ENCODE results near the gene C6orf141. TPM values are rescaled to one million over a fixed set of nuclear protein-coding genes. Genes with fewer than 3 reads are reported as not detected.

C6orf141 gene
- total and polyA plus RNA-seq, 10 of the 15 experiments (the other 5 are each of a cell fraction or from before 2014, with no cell fraction given), result 0.05 to 0.19 TPM; not detected in 8

DNA sequence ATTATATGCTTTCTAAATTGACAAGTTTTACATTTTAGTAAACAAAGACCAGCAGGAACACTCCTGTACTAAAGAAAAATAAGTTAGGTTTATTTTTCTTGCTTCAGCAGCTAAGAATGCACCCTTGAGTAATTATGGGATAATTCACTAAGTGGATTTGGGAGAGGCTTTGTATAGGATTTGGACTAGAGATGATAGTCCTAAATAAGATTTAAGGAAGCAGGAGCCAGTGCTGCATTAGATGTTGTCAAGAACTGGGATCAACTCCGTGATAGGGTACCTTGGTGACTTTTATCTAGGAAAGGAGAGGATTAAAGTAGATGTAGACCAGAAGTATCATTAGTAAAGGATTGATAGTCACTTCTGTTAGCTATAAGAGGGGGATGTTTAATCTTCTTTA is 4.1 kb upstream of the C6orf141 start:
- Histone ChIP-seq H3K4me1 (ENCODE audit: control insufficient read depth, insufficient read depth, low read length) (no peaks in the 10 kb centered on the region; the same call in none of the 2 replicates), H3K4me2 (ENCODE audit: control insufficient read depth, insufficient read depth) (no peak overlapping the region), H3K27me3 (replicated peaks in 1 of 2; ENCODE audit: control insufficient read depth in 2 of 2, insufficient read depth in 2 of 2, low read length in 1 of 2) (no peaks in the 10 kb centered on the region; a peak in 1 of 4 replicates), H3K4me3 (no peak overlapping the region), H3K9ac (ENCODE audit: control insufficient read depth, insufficient read depth, low read length) (no peak overlapping the region), H3K9me3 (replicated peaks; ENCODE audit: control insufficient read depth, insufficient read depth, low read length) (no peaks in the 10 kb centered on the region), H2AFZ (ENCODE audit: control insufficient read depth, low read depth, low read length) (no peak overlapping the region), H4K20me1 (ENCODE audit: control insufficient read depth, insufficient read depth) (no peaks in the 10 kb centered on the region), H3K27ac (ENCODE audit: control insufficient read depth, insufficient read depth) (no peak overlapping the region), H3K79me2 (ENCODE audit: control insufficient read depth, insufficient read depth, low read length) (no peaks in the 10 kb centered on the region), H3K36me3 (ENCODE audit: control insufficient read depth in 2 of 2, insufficient read depth in 2 of 2, low read length in 1 of 2) (no peaks in the 10 kb centered on the region)
- TF ChIP-seq RFX5 (IDR thresholded peaks at IDR 0.05; ENCODE audit: low read depth, low read length), result no peak
- no peak for TF ChIP-seq POLR2AphosphoS2 (IDR thresholded peaks at IDR 0.05; ENCODE audit: low read depth, low read length)
- TF ChIP-seq TCF3 (IDR thresholded peaks at IDR 0.05; ENCODE audit: borderline replicate concordance, insufficient read depth, low read depth, low read length), result no peak
- POLR2A ChIA-PET, result no interaction called here
- in situ Hi-C loops (cut with MboI), result no loop called here
- FAIRE-seq, result no peak
- DNase-seq (ENCODE audit: low read depth, low spot score), result no peak
- no TSS peak for BruUV-seq (replicated peaks)
- no peak for ATAC-seq
- CTCF ChIA-PET, result no interaction called here
- SMC1A ChIA-PET (ENCODE audit: uncharacterized antibody, unreplicated experiment), result no interaction called here
- WGBS (ENCODE audit: insufficient coverage, insufficient replicate concordance, low lambda C conversion rate, missing lambda C conversion rate), result 8% methylated on average over 1 of the region's 1 CpG
- RAD21 ChIA-PET (ENCODE audit: unreplicated experiment), result no interaction called here
- intact Hi-C loops (cut with micrococcal nuclease; ENCODE audit: unreplicated experiment), result no loop called here

DNA sequence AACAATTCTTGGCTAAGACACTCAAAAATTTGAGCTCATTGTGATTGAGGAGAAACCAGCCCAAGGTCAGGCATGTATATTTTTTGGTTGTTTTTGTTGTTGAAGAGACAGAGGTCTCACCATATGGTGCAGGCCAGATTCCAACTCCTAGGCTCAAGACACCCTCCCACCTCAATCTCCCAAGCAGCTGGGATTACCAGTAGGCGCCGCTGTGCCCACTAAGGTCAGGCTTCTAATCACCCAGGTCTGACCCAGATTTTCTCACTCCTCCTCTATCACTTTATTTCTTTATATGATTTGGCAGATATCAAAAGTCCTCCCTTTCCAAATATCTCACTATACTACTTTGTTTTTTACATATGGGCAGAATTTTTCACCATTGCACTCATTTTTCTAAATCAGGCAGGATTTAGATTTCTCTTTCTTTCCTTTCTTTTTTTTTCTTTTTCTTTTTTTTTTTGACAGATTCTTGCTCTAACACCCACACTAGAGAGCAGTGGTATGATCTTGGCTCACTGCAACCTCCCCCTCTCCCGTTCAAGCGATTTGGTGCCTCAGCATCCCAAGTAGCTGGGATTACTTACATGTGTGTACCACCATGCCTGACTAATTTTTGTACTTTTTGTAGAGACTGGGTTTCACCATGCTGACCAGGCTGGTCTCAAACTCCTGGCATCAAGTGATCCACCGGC is 1.7 kb upstream of the C6orf141 start:
- intact Hi-C loops (cut with micrococcal nuclease; ENCODE audit: unreplicated experiment), result no loop called here

More for the DNA sequence above, 1.7 kb upstream of the C6orf141 start:
- DNase-seq (ENCODE audit: low read depth, low spot score), result no peak
- H3K9me3 ChIP-seq (replicated peaks; ENCODE audit: control insufficient read depth, insufficient read depth, low read length), result no peaks in the 10 kb centered on the region
- ChIA-PET SMC1A (ENCODE audit: uncharacterized antibody, unreplicated experiment) (no interaction called here), CTCF (interaction anchor here (0.6 to 1.8 kb wide), 6 partner anchors 17 to 599 kb away, joined by 3 to 6 read pairs (median 4); no protein-coding TSS in a partner anchor), POLR2A (no interaction called here), RAD21 (ENCODE audit: unreplicated experiment) (no interaction called here)
- FAIRE-seq, result no peak
- H3K27ac ChIP-seq (ENCODE audit: control insufficient read depth, insufficient read depth), result no peak overlapping the region
- H3K4me2 ChIP-seq (ENCODE audit: control insufficient read depth, insufficient read depth), result no peak overlapping the region
- in situ Hi-C loops (cut with MboI), result no loop called here
- no peak for ATAC-seq
- no peak overlapping the region for H2AFZ ChIP-seq (ENCODE audit: control insufficient read depth, low read depth, low read length)
- H3K79me2 ChIP-seq (ENCODE audit: control insufficient read depth, insufficient read depth, low read length), result no peaks in the 10 kb centered on the region
- no peak for TF ChIP-seq RCOR1 (conservative IDR thresholded peaks at IDR 0.05; ENCODE audit: low read depth, low read length)
- TF ChIP-seq, protein P1, sequence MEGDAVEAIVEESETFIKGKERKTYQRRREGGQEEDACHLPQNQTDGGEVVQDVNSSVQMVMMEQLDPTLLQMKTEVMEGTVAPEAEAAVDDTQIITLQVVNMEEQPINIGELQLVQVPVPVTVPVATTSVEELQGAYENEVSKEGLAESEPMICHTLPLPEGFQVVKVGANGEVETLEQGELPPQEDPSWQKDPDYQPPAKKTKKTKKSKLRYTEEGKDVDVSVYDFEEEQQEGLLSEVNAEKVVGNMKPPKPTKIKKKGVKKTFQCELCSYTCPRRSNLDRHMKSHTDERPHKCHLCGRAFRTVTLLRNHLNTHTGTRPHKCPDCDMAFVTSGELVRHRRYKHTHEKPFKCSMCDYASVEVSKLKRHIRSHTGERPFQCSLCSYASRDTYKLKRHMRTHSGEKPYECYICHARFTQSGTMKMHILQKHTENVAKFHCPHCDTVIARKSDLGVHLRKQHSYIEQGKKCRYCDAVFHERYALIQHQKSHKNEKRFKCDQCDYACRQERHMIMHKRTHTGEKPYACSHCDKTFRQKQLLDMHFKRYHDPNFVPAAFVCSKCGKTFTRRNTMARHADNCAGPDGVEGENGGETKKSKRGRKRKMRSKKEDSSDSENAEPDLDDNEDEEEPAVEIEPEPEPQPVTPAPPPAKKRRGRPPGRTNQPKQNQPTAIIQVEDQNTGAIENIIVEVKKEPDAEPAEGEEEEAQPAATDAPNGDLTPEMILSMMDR (IDR thresholded peaks at IDR 0.05 in 2 of 3, conservative IDR thresholded peaks at IDR 0.05 in 1 of 3; ENCODE audit: control insufficient read depth in 2 of 3, extremely low read depth in 1 of 3, insufficient read depth in 1 of 3, low read depth in 3 of 3, low read length in 3 of 3), result 0 out of 6 replicates have a peak, but pooled peaks of 1 of the 3 experiments have one; percentile 21
- no TSS peak for BruUV-seq (replicated peaks)
- 71% methylated on average over 5 of the region's 5 CpGs for WGBS (ENCODE audit: insufficient coverage, insufficient replicate concordance, low lambda C conversion rate, missing lambda C conversion rate)
- H3K36me3 ChIP-seq (ENCODE audit: control insufficient read depth in 2 of 2, insufficient read depth in 2 of 2, low read length in 1 of 2), result no peaks in the 10 kb centered on the region
- no peaks in the 10 kb centered on the region; the same call in none of the 2 replicates for H3K4me1 ChIP-seq (ENCODE audit: control insufficient read depth, insufficient read depth, low read length)
- no peaks in the 10 kb centered on the region for H4K20me1 ChIP-seq (ENCODE audit: control insufficient read depth, insufficient read depth)
- no peak overlapping the region for H3K9ac ChIP-seq (ENCODE audit: control insufficient read depth, insufficient read depth, low read length)
- no peak overlapping the region for H3K4me3 ChIP-seq
- no peaks in the 10 kb centered on the region; a peak in 1 of 4 replicates for H3K27me3 ChIP-seq (replicated peaks in 1 of 2; ENCODE audit: control insufficient read depth in 2 of 2, insufficient read depth in 2 of 2, low read length in 1 of 2)
